GM12872 (cell line): Measurements from ENCODE around the gene RSPH1.

Experiments used
- TF ChIP-seq, protein P1 (sequence below): IDR thresholded peaks from 3 replicates; pipeline ENCODE4 v1.5.1; 2011; ENCODE audit warnings: low read depth, mild to moderate bottlenecking, low read length, moderate library complexity; ENCODE audit not compliant: insufficient read depth

RSPH1 gene

DNA sequence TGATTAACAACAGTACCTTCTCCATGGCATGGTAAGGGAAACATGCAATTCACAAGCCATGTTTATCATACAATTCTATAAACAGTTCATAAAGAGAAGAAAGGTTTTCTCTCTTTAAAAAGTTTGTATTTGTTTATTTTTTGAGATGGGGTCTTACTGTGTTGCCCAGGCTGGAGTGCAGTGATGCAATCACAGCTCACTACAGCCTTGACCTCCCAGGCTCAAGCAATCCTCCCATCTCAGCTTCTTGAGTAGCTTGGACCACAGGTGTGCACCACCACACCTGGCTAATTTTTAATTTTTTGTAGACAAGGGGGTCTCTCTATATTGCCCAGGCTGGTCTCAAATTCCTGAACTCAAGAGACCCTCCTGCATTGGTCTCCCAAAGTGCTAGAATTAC is 45.6 kb upstream of the RSPH1 start:
- TF ChIP-seq, protein P1, sequence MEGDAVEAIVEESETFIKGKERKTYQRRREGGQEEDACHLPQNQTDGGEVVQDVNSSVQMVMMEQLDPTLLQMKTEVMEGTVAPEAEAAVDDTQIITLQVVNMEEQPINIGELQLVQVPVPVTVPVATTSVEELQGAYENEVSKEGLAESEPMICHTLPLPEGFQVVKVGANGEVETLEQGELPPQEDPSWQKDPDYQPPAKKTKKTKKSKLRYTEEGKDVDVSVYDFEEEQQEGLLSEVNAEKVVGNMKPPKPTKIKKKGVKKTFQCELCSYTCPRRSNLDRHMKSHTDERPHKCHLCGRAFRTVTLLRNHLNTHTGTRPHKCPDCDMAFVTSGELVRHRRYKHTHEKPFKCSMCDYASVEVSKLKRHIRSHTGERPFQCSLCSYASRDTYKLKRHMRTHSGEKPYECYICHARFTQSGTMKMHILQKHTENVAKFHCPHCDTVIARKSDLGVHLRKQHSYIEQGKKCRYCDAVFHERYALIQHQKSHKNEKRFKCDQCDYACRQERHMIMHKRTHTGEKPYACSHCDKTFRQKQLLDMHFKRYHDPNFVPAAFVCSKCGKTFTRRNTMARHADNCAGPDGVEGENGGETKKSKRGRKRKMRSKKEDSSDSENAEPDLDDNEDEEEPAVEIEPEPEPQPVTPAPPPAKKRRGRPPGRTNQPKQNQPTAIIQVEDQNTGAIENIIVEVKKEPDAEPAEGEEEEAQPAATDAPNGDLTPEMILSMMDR = no peak

- TF ChIP-seq, protein P1 = no peak
These were observed 45.1 kb upstream of the RSPH1 start for GRCh38 chr21:42541174-42541573.

DNA sequence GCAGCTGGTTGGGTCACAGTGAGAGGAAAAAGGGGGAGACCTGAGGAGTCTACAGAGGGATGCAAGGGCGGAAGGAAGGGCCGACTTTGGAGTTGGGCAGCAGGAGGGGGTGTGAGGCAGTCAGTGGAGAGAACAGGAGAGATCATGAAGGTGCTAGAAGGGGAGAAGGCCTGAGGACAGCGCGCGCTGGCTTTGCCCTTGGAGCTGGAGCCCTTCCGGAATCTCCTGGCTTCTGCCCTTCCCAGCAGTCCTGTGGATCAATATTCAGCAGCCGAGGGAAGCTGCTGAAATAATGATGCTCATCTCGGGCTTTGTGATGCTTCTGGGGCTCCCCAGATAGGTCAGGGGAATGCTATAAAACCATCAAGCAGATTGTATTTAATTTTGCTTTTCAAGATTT is 44.4 kb upstream of the RSPH1 start:
- TF ChIP-seq, protein P1 = no peak

DNA sequence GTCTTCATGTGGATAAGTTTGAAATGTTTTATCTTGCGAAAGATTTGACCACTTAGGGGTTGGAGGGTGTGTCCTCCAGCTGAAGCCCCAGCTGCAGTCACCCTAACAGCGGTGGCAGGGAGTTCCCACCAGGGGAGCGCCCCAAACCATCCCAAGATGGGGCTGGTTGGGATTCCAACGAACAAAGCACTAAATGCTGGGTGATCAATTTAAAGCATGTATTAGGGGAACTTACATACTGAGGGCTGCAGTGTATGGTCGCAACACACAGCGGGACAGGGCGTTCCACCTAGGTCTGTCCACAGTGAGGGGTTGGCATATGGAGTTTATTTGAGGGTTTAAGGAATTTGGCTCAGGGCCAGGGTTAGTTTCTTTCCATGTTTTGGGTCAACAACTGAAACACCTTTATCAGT is 43.9 kb upstream of the RSPH1 start:
- TF ChIP-seq, protein P1 = peak; percentile 26; the same call in 1 of the 3 replicates

GRCh38 chr21:42539342-42539741 is 43.3 kb upstream of the RSPH1 start:
- TF ChIP-seq, protein P1 = no peak

DNA sequence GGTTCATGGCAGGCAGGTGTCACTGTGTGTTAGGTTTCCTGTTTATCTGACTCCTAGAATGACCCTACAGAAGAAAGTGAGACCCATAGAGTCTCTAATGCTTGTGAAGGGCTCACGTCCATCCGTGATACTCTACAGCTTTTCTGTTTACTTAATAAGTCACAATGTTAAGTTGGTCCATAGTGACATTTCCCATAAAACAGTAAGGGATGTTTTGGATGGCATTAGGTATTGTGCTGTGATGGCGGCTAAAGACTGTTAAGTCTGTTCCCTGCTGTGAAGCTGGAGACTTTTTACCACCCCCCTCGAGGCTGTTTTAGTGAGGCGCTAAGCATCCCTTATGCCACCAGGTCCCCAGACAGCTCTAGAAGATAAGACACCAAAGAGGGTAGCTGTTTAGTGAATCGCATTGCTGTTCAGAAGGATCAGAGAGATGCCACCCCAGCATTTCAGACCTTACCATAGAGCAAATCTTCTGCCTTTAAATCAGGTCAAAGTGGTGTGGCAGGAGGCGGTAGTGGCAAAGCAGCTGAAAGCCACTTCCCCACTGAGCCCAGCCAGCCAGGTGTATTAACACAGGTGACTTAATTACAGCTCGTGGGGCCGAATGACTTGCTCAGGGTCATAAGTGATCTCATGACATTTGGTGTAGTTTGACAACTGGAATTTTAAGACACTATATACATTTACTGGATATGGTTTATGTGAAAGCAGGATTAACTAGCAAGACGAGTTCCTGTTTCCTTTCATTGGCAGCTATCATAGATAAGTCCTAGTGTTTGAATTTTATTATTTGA is 42.7 kb upstream of the RSPH1 start:
- TF ChIP-seq, protein P1 = no peak

- TF ChIP-seq, protein P1 = peak; percentile 80
These were observed 41.2 kb upstream of the RSPH1 start for GRCh38 chr21:42537106-42537742.
